Globus pallidus (tissue), 1 donor: ENCODE data around the gene ZNF655.

Source experiments
- DNase-seq: peaks from one replicate; pipeline ENCODE4 v3.0.0-alpha.2; 2015; ENCODE audit warnings: low spot score

ZNF655 gene

GRCh38 chr7:99606531-99606930 lies 48.1 kb downstream of the ZNF655 start:
- DNase-seq: no peak

GRCh38 chr7:99607548-99607947 lies 49.1 kb downstream of the ZNF655 start:
- no peak for DNase-seq

GRCh38 chr7:99614495-99614894 lies 56.1 kb downstream of the ZNF655 start:
- no peak for DNase-seq

GRCh38 chr7:99615989-99616358 lies 57.5 kb downstream of the ZNF655 start:
- DNase-seq: no peak

- DNase-seq: peak; percentile 84
Observed at GRCh38 chr7:99616359-99617191, 58.1 kb downstream of the ZNF655 start, which contains the start of gene ZSCAN25. TSS of gene ZSCAN25 (plus strand) at chr7:99616946. CDS start at chr7:99619607, 2,661 bp downstream.

GRCh38 chr7:99617192-99617781 lies 58.8 kb downstream of the ZNF655 start:
- no peak for DNase-seq

GRCh38 chr7:99618726-99619125 lies 60.3 kb downstream of the ZNF655 start:
- no peak for DNase-seq

- no peak for DNase-seq
Observed at GRCh38 chr7:99619571-99620130, 61.2 kb downstream of the ZNF655 start.

- DNase-seq: no peak
Observed at GRCh38 chr7:99621271-99621670, 62.8 kb downstream of the ZNF655 start.

GRCh38 chr7:99622596-99622995 lies 64.2 kb downstream of the ZNF655 start:
- DNase-seq: no peak

GRCh38 chr7:99623091-99623693 lies 64.8 kb downstream of the ZNF655 start:
- DNase-seq: no peak

GRCh38 chr7:99623702-99624447 lies 65.4 kb downstream of the ZNF655 start:
- no peak for DNase-seq

- no peak for DNase-seq
Observed at GRCh38 chr7:99624484-99624883, 66.0 kb downstream of the ZNF655 start.

GRCh38 chr7:99625321-99625720 lies 66.9 kb downstream of the ZNF655 start:
- DNase-seq: no peak

- DNase-seq: no peak
Observed at GRCh38 chr7:99625961-99626360, 67.5 kb downstream of the ZNF655 start.
